HG03108 (cell line): ENCODE measurements around the gene CLCF1.

ENCODE experiments used
- ATAC-seq: cut with Tn5 transposase; IDR thresholded peaks from one replicate; pipeline ENCODE4 v1.9.1; 2021; ENCODE audit warnings: moderate library complexity; ENCODE audit not compliant: unreplicated experiment

Gene CLCF1

GRCh38 chr11:67364169-67364568 lies 9.2 kb downstream of the CLCF1 start:
- ATAC-seq: no peak

DNA sequence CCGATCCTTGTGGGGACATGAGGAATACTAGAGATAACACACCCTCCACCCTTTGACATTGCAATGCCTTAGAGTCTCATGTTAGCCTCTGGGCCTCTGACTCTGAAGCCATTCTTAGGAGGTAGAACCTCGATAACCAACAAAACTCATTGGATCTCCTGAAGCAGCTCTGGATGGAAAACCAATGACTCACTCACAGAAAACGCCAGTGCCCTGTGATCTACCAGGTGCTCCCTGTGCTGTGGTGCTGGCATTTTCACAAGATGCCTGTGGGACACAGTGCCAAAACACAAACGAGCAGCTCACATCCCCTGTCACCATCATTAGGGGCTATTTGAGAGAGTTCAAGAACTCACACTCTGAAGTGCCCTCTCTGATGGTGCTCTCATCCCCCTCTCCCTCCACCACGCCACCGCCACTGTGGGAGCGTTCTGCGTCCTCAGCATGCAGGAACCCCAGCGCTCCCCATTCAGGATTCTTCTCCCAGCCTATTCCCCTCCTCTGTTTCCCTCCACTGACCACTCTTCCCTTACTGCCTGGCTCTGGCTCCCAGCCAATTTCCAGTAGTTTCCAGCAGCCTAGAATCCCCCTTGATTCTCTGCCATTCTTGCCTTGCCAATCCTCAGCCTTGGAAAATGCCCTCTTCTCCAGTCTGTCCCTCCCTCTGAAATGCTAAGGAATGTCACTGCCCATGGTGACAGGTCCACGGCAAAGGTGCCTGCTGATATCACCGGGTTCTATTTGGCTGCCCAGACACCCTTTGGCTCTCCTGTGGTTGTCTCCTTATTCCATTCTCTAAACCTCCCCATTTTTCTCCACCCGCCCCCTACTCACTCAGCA lies 15.3 kb downstream of the CLCF1 start:
- ATAC-seq: no peak

DNA sequence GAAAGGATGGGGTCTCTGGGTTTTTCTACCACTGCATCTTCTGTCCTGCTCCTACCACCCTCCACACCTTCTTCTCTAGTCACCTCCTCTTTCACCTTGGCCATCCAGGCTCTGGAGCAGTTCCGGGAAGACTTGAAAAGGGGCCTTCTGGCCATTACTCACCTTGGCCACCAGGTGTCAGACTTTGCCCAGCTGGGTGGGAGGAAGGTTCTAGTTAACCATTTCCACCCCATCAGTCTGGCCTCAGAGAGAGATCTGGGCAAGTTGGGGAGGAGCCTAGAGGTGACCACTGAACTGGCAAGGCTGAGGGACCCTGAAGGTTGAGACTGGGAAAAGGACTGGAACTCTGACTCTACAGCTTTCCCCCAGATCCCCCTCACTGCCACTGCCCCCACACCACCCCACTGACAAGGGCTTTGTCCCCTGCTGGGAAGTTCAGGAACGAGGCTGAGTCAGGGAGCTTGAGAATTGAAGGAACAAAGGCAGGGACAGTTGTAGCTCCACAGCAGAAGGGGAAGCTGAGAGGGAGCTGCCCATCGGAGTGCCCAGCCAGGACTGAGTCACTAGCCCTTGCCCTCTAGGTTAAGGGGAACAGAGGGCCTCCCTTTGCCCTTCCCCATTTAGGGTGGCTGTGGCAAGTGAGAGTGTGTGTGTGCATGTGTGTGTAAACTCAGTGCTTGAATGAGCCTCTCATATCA lies 16.4 kb downstream of the CLCF1 start:
- no peak for ATAC-seq

DNA sequence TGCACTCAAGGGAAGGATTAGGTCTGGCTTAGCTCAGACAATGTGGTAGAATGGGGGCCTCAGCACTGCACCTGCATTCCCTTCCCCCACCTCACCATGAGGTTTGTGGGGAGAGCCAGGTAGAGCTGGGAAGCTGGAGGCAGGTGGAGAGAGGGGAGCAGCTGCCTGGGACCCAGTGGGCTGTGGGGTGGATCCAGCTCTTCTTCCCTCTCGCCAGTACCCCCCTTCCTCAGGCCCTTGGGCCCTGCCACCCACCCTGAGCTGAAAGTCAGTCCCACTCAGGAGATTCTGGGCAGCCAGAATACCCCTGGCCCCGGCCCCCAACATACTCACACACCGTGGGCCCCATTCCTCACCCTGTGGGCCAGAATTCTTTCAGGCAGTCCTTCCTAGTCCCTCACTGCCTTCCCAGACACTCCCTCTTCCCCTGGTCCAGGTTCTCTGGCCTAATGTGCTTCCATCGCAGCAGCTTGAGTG lies 17.0 kb downstream of the CLCF1 start:
- no peak for ATAC-seq

DNA sequence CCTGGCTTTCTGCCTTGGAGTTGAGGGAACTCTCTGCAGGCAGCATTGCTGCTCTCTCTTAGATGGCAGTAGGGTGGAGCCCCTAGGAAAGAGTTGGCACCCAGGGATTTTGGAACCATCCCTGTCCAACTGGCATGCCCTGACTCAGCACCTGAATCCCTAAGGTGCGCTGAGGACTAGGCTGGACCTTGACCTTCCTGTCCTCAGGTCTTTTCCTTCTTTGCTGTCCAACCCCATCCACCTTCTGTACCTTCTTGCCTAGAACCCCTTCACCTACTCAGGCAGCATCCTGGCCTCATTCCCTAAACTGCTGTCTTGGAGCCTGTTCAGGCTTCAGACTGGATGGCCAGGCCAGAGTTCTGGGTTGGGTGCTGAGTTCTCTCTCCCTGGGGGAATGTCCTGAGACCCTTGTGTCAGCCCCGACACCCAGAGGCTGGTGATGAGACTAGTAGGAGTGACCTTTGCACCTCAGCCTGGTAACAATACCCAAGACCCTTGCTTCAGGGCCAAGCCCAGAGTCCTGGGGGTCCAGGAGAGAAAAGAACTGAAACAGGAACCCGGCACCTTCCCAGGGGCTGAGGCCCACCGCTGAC lies 17.5 kb downstream of the CLCF1 start:
- ATAC-seq: no peak

- no peak for ATAC-seq
Observed at GRCh38 chr11:67355023-67355793, 18.2 kb downstream of the CLCF1 start.

DNA sequence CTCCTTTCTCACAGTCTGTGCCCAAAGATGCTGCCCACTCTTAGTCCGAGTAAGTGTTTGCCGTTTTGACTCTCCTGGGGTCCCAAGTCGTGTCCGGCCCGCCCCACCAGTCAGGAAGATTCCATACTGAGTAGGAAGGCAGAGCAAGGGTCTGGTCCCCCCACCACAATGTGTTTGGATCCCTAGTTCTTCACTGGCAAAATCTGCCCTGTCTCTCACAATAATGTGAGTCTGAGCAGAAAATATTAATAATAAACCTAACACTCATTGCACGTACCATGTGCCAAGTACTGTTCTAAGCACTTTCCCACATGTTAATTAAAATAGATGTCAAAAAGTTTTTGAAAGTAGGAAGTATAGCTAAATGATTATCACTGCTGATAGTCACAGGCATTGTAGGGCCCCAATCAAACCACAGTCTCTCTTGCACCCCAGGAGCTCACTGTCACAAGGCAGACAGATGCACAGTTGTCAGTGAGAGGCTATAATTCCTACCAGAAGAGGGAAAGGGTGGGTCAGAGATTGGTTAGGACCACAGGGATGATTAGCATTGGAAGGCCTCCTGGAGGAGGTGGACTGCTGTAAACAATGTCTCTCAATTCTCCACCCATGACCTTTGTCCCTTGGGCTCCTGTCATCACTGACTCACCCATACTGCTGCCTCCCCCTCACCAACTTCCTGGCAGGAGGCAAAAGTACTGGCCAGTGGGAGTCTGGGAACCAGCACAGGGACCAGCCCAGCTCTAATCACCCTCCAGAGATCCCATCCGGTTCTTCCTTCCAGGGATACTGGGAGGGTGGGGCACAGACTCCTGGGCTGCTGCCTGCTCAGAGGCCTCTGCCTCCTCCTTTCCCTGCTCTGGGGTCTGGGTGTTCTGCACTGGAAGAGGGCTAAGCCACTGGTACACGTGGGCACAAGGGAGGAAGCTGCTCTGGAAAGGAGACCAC lies 19.0 kb downstream of the CLCF1 start:
- ATAC-seq: no peak

DNA sequence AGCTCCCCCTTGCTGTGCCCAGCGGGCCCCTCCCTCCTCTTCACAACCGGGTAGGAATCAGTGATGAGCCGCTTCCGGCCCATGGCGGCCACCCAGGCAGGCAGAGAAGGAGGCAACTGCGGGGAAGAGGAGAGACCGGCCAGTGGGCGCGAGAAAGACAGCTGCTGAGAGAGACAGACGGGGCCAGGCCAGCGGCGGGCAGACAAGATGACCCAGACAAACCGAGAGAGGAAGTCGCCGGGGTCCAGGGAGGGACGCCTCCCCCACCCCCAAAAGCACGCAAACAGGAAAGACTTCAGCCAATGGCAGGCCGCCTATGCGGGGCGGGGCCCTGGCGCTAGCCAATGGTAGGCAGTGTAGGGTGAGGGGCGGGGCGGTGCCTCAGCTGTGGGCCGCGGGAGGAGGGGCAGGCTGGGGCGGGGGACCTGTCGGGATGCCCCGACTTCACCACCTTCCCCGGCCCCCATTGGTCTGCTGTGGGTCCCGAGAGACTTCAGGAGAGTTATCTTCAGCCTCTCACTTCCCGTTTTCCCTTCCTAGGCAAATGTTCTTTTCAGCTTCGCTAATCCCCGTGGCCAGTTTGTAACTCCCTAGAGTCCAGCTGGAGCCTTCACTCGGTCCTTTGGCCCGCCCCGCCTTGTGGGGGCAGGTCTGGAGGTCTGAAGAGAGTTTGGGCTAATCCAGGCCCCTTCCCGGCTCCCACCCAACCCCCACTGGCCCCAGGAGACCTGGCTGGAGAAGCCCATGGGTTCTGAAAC lies 19.9 kb downstream of the CLCF1 start, which contains the start of gene POLD4:
POLD4 (minus strand) TSS at position 230 of the 758 bp plus-strand sequence; CDS start at position 83, 147 bp downstream.
- peak; percentile 64 for ATAC-seq

- ATAC-seq: peak; percentile 1
Observed at GRCh38 chr11:67352546-67353316, 20.7 kb downstream of the CLCF1 start.

DNA sequence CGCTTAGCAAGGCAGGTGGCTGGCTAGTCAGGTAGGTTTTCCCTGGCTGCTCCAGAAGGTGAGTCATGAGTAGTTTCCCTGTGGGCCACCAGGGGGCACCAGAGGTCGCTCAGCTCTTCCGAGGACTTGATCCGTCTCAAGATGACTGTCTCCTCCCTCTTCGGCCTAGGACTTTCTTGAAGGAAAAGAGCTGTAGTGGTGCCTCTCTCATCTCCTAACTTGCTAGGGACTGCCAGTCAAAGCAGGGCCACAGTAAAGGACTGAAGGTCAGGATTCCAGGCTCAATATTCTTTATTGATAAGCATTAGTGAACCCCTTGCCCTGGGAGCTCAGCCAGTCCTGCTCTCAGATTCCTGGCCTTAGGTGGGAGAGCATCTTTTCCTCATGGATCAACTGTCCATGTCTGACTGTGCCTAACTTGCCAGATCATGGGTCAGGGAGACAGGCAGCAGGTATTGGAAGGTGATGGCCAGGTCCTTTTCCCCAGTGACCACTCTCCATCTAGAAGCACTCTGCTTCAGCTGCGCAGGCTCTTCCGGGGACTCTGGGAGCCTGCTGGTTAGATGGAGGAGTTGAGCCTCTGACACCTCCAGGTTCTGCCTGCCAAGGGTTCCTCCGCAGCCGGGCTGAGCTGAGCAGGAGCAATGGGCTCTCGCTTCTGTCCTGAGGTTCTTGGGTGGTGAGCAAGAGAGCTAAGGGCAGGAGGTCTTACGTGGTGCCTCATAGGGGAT lies 22.0 kb downstream of the CLCF1 start:
- ATAC-seq: no peak

DNA sequence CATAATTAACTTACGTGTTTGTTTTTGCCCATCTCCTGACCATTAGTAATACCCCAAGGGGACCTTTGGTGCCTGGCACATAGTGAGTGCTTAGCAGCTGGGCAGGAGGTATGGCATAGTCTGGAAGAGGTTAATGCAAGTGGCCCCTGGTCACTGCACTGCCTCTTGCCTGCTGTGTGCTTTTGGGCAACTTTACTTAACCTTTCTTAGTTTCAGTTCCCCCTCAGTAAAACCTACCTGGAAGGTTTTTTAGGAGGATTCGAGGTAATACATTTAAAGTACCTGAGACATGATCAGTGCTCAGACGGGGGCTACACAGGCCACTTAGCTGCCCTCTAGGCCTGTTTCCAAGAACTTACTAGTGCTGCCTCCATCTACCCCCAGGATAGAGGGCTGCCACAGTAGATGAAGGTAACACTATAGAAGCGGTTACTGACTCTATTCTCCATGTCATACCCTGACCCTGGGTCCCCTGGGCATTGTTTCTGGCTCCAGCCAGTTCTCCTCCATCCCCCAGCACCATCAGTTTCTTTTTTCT lies 23.4 kb downstream of the CLCF1 start:
- no peak for ATAC-seq

- no peak for ATAC-seq
Observed at GRCh38 chr11:67349457-67349856, 23.9 kb downstream of the CLCF1 start.

GRCh38 chr11:67349036-67349435 lies 24.4 kb downstream of the CLCF1 start:
- ATAC-seq: no peak

- no peak for ATAC-seq
Observed at GRCh38 chr11:67347964-67348749, 25.2 kb downstream of the CLCF1 start.

DNA sequence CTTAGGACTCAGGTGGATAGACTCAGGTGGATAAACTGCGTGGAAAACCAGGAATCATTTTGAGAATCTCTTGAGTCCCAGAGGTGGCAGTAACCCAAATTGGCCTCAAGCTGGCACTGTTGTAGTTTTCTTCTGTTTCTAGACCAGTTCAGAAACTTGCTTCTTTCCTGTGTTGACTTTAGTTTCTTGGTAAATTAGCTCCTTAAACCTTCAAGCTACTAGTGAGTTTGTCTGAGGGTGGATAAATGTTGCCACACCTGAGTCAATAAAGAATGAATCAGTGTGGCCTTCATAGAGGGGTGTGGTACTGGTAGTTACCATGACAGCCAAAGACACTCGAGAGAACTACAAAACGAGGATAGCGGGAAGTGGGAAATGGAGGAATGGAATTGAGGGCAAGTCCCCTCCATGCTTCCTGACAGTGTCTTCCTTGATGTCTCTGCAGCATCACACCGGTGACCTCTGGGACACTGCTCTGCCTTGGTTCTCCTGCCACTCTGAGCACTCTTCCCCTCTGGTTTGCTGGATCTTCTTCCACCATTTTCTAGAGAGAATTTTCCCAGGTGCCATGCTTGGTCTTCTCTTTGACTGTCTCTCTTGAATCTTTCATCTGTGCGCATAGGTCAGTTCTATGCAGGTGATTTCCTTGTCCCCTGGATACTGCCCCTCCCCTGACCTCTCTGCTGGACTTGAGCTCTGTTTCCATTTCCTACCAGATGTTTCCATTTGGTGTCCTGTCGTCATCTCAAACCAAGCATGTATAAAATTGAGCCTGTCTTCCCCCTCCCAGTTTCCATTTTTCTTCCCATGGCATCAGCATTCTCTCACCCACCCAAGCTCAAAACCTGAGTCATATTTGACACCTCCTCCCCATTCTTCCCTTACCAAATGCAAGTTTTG lies 27.2 kb downstream of the CLCF1 start:
- ATAC-seq: no peak
